GM21528 (cell line): ENCODE measurements around the gene PKLR.
A peak's percentile ranks its signal among the peaks of the same experiment; 100 is the strongest.
"Not testable (repeated sequence)": the region's sequence is repeated elsewhere in the genome, so short reads cannot be mapped to it uniquely, and the experiment has no call there.

Source experiments
- ATAC-seq: cut with Tn5 transposase; IDR thresholded peaks from one replicate; pipeline ENCODE4 v1.9.1; 2021; ENCODE audit warnings: mild to moderate bottlenecking, moderate library complexity; ENCODE audit not compliant: unreplicated experiment, low FRiP score

Gene PKLR

DNA sequence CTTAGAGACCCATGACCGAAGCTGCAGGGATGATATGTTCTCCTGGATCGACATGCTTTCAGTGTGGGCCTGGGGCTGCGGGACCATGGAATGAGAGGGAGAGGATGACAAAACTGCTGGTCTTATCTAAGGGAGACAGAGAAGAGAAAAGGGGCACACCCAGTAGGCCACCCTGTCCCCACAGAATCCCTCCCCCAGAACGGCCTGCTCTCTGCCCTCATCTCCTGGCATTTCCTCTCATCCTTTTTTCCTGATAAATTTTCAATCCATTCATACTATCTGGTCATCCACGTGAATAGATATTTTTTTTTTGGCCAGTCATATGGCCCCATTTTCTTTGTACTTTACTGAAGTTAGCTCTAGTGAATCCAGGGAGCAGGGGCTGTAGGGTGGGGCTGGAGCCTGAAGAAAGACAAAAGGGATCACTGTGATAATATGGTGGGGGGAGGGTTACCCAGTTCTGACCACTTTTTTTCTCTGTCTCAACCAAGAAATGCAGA, at the start of gene PKLR:
Gene PKLR (minus strand): TSS at position 97 of the 500 bp plus-strand sequence. CDS start 43 bp downstream, at position 54.
- no peak for ATAC-seq

DNA sequence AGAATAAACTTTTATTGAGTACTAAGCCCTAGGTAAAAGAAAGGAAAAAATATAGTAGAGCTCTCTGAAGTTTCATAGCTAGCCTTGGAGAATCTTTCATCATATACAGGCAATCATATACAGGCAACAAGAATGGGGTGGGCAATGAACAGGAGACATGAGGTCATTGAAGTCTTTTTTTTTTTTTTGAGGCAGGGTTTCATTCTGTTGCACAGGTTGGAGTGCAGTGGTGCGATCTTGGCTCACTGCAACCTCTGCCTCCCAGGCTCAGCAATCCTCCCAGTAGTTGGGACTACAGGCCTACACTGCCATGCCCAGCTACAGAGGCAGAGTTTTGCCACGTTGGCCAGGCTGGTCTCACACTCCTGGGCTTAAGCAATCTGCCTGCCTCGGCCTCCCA, 41.6 kb upstream of the PKLR start:
- ATAC-seq, result no peak

DNA sequence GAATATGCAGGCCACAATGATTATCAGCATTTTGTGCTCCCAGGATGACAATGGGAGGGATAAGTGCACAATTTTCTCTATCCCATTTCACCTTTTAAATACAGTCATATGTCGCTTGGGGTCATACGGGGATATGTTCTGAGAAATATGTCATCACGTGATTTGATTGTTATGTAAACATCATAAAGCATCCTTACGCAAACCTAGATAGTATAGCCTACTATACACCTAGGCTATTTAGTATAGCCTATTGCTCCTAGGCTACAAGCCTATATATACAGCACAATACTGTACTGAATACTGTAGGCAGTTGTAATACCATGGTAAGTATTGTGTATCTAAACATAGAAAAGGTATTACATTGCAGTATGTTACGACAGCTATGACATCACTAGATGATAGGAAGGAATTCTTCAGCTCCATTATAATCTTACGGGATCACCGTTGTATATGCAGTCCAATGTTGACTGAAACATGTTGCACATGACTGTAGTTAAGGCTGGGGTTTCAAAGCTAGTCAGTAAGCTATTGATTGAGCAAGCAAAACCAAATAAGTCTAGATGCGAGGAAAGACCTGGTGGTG, 38.4 kb upstream of the PKLR start:
- no peak for ATAC-seq

DNA sequence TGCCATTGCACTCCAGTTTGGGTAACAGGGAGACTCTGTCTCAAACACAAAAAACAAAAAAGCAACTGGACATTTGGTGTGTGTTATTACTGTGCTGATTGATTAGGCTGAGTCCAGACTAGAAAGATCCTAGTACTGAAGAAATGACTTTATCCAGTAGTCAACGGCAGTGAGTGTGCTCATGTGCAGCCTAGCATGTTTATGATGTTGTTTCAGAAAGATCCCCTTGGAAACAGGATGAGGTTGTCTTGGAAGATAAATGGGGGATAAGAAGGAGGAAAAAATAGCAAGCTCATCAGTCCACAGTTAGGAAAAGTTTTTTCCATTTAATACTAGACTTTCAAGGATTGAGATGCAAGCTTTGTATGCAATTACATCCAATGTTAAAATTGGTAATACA, 33.7 kb upstream of the PKLR start:
- no peak for ATAC-seq

DNA sequence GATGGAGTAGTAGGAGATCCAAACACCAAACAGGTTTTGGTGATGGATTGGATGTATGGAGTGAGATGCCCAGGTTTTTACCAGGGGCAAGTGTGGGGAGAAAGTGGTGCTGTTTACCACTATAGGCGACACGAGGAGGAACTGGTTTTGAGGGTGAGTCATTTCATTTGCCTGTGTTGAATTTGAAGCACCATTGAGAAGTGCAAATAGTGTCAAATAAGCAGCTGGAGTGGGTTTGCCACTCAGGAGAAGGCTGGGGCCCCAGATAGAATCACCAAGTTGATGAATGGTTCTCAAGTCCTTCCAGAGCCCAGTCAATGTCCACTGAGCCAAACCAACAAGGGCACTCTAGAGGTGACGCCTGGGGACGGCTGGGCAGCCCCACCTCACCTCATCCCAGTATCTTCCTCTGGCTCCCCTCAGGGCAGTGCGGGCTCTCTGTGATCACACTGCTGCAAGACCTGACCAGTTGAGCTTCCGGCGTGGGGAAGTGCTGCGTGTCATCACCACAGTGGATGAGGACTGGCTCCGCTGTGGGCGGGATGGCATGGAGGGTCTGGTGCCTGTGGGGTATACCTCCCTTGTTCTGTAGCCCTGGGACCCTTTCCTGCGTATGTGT, 28.9 kb upstream of the PKLR start:
- no peak for ATAC-seq

DNA sequence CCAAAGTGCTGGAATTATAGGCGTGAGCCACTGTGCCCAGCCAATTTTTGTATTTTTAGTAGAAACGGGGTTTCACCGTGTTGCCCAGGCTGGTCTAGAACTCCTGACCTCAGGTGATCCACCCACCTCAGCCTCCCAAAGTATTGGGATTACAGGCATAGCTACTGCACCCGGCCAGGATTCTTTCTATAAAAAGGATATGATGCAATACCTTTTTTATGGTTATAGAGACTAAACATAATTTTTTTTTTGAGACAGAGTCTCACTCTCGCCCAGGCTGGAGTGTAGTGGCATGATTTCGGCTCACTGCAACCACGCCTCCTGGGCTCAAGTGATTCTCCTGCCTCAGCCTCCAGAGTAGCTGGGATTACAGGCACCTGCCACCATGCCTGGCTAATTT, 27.6 kb upstream of the PKLR start:
- not testable (repeated sequence) for ATAC-seq

DNA sequence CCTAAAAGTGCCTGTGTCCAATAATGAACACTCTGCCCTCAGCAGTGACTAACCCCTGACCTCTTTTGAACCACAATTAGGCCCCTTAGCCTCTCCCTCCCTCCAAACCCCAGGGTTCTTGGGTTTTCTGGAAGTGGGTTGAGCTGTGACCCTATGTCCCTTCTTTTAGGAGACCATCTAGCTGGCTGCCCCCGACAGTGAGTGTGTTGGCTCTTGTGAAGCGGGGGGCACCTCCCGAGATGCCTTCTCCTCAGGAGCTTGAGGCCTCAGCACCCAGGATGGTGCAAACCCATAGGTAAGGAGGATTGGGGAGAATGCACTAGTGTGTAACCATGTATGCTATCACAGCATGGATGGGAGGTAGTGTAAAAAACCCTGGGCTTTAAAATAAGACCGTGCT, 26.7 kb upstream of the PKLR start:
- no peak for ATAC-seq

DNA sequence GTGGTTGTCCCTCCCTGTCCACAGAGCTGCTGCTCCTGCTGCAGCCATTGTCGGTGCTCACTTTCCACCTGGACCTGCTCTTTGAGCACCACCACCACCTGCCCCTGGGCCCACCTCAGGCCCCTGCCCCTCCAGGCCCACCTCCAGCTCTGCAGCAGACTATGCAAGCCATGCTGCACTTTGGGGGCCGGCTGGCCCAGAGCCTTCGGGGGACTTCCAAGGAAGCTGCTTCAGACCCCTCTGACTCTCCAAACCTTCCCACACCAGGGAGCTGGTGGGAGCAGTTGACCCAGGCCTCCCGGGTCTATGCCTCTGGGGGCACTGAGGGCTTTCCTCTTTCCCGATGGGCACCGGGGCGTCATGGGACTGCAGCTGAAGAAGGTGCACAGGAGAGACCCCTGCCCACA, 25.4 kb upstream of the PKLR start:
- no peak for ATAC-seq

DNA sequence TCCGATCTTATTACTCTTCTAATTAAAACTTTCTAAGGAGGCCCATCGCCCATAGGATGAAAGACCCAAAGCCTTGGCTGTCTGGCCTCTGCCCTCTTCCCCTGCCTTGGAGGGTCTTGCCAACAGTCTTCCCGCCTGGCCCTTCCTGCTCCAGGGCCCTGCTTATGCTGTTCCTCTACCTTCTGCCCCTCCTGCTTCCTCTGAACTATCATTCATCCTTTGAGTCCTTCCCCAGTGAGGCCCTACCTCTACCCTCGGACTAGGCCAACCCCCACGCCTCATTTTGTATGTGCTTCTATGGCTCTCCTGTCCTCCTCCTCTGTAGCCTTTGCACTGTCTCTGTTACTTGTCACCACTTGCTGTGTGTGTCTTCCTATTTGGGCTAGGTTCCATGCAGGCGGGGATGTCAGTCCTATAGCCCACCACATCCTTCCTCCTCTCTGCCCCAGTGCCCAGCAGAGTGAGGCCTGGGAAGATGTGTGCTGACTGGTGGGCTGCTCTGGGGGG, 24.8 kb upstream of the PKLR start:
- ATAC-seq, result no peak

DNA sequence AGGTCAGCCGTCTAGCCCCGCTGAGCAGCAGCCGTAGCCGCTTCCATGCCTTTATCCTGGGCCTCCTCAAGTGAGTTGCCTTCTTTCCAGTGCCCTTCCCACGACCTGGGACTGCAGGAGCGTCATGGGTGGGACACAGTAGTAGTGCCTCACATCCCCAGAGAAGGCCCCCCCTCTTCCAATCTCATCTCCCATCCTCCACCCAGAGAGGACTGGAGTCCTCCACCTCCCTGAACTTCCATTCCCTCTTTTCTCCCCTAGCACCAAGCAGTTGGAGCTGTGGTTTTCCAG, 24.3 kb upstream of the PKLR start:
- ATAC-seq, result no peak

DNA sequence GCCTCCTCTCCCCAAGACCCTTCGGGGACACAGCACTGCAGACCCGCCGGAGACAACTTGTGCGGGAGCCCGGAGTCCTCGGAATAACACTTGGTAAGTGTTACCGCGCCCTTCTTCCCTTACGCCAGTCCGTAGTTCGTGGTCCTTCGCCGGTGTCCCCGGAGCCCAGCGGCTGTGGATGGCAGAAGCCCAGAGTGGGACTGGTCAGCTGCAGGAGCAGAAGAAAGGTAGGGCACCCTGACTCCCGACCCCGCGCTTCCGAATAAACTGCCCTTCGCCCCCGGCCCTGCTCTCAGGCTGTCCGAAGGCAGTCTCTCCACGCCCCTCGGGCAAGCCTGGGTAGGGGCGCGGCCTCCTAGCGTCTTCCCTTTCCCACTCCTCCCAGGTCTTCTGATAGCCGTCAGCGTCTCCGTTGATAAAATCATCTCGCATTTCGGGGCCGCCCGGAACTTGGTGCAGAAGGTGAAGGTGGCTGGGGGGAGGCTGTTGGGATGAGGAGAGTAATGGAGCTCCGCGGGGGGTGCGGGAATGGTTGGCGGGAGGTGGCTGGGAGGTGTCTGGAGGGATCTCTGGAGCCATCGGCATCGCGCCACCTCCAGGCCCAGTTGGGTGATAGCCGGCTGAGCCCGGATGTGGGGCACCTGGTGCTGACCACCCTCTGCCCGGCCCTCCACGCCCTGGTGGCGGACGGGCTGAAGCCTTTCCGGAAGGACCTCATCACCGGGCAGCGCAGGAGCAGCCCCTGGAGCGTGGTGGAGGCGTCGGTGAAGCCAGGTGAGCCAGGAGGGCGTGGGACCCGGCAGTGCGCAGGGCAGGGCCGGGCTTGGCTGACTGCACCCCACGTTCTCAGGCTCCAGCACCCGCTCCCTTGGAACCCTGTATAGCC, 23.7 kb upstream of the PKLR start:
- ATAC-seq, result no peak

DNA sequence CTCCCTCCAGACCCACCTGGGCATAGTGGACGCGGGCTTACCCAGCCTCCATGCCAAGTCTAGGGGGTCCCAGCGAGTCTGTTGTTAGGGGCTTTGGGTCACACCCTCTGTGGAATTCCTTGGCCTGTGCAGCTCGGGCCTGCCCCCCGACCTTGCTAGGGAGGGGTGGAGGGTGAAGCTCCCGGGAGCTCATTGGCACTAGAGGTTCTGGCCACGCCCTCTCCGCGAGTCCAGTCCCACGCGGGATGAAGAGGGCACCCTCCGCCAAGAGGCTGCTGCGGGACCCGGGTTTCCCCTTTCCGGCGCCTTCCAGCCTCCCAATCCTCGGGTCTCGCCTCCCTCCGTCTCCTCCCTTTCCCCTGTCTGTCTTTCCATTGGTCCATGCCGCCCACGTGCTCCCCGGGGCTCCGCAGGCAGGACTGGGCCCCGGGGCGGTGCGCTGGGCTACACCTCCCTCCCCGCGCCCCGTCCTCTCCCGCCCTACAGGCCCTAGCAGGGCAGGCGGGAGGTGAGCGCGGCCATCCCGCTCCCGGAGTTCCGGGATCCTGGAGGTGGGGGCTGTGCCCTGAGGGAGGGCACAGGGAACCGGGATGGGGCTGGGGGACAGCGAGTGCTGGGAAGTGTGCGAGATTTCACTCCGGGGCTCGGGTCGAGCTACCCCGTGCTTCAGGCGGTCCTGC, 22.9 kb upstream of the PKLR start:
- peak; percentile 58 for ATAC-seq

DNA sequence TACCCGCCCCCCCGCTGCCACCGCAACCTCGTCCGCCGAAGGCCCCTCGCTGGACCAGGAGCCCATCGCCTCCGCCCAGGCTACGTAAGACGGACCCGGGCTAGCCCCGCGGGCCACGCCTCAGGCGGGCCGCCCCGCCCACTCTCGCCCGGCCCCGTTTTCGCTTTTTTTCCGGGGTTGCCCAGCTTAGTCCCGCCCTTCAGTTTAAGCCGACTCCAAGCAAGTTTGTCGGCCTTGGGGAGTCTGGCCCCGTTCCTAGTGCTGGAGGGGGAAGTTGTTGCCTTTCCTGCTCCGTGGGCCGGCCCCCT, 22.4 kb upstream of the PKLR start:
- peak; percentile 41 for ATAC-seq

DNA sequence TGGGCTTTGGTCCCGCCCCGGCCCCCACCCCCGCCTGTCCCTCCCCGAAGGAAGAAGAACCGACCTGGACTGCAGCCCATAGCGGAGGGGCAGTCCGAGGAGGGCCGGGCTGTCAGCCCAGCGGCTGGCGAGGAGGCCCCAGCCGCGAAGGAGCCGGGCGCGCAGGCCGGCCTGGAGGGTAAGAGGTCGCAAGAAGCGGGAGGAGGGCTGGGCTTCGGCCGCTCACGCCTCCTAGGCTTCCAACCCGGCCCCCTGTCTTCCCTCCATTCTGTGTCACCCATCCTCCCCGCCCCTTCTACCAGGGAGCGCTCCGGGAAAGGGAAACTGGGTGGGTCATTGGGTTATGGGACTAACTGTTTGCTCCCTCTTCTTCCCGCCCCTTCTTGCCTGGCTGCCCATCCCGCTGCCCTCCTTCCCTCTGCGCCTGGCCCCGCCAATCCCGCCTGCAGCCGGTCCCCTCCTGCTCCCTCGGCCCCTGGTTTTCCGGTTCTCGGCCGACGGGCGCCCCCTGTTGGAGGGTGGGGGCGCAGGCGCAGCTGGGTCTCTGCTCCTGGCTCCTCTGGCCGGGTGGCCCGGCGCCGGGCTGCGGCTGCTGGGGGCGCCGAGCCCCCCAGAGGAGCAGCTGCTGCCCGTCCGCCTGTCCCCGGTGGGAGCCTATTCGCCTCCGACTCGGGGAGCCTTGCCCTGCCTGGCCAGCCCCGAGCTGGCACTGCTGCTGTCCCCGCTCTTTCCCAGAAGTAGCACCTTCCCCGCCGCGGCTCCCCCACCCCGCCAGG, 21.9 kb upstream of the PKLR start:
- peak; percentile 51 for ATAC-seq

DNA sequence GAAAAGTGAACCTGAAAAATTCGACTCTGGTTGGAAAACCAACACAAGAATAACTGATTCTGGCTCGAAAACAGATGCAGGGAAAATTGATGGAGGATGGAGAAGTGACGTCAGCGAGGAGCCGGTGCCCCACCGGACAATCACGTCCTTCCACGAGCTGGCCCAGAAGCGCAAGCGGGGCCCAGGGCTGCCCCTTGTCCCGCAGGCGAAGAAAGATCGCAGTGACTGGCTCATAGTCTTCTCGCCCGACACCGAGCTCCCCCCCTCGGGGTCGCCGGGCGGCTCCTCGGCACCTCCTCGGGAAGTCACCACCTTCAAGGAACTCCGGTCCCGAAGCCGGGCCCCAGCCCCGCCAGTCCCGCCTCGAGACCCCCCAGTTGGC, 21.3 kb upstream of the PKLR start:
- ATAC-seq, result no peak

DNA sequence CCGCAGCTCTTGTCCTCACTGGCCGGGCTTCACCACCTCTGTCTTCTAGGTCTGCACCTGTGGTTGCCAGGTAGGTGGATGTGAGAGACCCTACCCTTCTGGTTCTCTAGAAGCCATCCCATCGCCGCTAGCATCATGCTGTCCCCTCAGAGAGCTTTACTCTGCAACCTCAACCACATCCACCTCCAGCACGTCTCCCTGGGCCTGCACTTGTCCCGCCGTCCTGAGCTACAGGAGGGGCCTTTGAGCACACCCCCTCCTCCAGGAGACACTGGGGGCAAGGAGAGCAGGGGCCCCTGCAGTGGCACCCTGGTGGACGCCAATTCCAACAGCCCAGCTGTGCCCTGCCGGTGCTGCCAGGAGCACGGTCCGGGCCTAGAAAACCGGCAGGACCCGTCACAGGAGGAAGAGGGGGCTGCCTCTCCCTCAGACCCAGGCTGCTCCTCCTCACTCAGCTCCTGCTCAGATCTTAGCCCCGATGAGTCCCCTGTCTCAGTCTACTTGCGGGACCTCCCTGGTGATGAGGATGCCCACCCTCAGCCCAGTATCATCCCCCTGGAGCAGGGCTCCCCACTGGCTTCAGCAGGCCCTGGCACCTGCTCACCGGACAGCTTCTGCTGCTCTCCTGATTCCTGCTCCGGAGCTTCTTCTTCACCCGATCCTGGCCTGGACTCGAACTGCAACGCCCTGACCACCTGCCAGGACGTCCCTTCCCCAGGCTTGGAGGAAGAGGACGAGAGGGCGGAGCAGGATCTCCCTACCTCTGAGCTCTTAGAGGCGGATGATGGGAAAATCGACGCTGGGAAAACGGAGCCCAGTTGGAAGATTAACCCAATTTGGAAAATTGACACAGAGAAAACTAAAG, 20.6 kb upstream of the PKLR start:
- no peak for ATAC-seq

DNA sequence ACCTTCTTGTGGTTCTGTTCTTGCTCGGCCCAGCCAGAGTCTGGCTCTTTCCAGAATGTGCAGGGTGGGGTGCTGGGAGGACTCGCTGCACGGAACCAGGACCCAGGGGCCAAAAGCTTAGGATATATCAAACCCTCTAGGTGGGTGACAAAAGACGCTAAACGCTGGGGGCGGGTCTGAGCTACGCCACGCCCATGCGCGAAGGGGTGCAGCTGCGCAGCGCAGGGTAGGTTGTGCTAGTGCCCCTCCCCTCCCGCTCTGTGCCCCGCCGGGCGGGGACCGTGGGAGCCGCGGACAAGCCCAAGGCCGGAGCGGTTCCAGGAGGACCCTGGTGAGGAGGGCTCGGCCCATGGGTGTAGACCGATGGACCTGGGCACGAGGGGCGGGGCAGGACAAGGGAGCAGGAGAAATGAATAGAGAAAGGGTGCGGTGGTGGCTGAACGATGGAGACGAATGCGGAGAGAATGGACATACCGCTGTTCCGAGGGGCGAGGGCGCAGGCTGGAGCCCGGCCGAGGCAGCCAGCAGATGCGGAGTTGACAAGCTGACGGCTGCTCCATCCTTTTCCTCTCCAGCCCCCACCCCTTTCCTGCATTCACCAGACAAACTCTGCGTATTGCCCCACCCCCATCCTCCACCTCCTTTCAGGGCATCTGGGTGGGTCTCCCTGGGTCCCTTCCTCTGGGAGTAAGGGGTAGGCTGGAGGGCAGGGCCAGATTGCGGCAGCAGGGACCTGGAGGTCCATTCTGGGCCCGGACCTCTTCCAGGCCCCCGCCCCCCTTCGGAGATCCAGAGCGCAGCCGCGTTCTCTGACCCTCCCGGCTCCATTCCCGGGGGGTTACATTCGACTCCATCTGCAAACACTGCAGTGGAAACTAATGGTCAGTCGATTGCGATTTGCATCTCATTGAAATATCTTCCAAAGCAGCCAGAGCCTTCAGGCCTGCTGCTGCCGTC, 19.7 kb upstream of the PKLR start, which contains the start of gene RUSC1:
Gene RUSC1 (plus strand): TSS at position 234 of the 957 bp plus-strand sequence. CDS start 880 bp downstream, outside the sequence.
- no peak for ATAC-seq

DNA sequence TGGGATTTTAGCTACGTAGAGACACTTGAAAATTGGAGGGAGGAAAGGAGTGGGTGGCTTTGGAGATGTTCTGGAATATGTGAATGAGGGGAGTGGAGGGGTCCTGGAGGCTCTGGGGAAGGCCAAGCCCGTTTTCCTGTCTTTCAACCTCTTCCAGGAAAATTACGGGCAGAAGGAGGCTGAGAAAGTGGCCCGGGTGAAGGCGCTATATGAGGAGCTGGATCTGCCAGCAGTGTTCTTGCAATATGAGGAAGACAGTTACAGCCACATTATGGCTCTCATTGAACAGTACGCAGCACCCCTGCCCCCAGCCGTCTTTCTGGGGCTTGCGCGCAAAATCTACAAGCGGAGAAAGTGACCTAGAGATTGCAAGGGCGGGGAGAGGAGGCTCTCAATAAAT, 19.0 kb upstream of the PKLR start:
- ATAC-seq, result no peak
